ENCODE data around the gene HIVEP3. TPM values are rescaled to one million over a fixed set of nuclear protein-coding genes. Genes with fewer than 3 reads are reported as not detected.
"Not testable (repeated sequence)": the region's sequence is repeated elsewhere in the genome, so short reads cannot be mapped to it uniquely, and the experiment has no call there.

Gene HIVEP3
- polyA plus RNA-seq (2013, experiment 1 of 2; ENCODE audit: insufficient read length) = 11.5 TPM
- 11.1 TPM for polyA plus RNA-seq (2013, experiment 2 of 2; ENCODE audit: insufficient read length)

- DNase-seq = peak; percentile 39
Observed at GRCh38 chr1:41918450-41919043, at the start of gene HIVEP3. Gene HIVEP3 (minus strand): TSS chr1:41918922.

GRCh38 chr1:41964400-41964799 lies 45.7 kb upstream of the HIVEP3 start:
- DNase-seq = no peak

- DNase-seq = peak; percentile 6
Observed at GRCh38 chr1:41963636-41964035, 44.9 kb upstream of the HIVEP3 start.

- DNase-seq = no peak
Observed at GRCh38 chr1:41958015-41958673, 39.4 kb upstream of the HIVEP3 start.

GRCh38 chr1:41957568-41957967 lies 38.8 kb upstream of the HIVEP3 start:
- peak; percentile 46 for DNase-seq

- DNase-seq = peak; percentile 92
Observed at GRCh38 chr1:41955461-41956159, 36.9 kb upstream of the HIVEP3 start.

- peak; percentile 90 for DNase-seq
Observed at GRCh38 chr1:41954533-41954944, 35.8 kb upstream of the HIVEP3 start.

GRCh38 chr1:41953291-41953690 lies 34.6 kb upstream of the HIVEP3 start:
- DNase-seq = no peak

- no peak for DNase-seq
Observed at GRCh38 chr1:41952208-41952607, 33.5 kb upstream of the HIVEP3 start.

GRCh38 chr1:41951492-41951891 lies 32.8 kb upstream of the HIVEP3 start:
- not testable (repeated sequence) for DNase-seq

- no peak for DNase-seq
Observed at GRCh38 chr1:41950820-41951219, 32.1 kb upstream of the HIVEP3 start.

- DNase-seq = not testable (repeated sequence)
Observed at GRCh38 chr1:41945946-41946345, 27.2 kb upstream of the HIVEP3 start.

- no peak for DNase-seq
Observed at GRCh38 chr1:41943717-41944116, 25.0 kb upstream of the HIVEP3 start.

- no peak for DNase-seq
Observed at GRCh38 chr1:41942278-41942677, 23.6 kb upstream of the HIVEP3 start.

GRCh38 chr1:41941381-41941780 lies 22.7 kb upstream of the HIVEP3 start:
- no peak for DNase-seq

- DNase-seq = no peak
Observed at GRCh38 chr1:41939194-41939593, 20.5 kb upstream of the HIVEP3 start.

GRCh38 chr1:41936107-41936506 lies 17.4 kb upstream of the HIVEP3 start:
- DNase-seq = peak; percentile 66

- peak; percentile 26 for DNase-seq
Observed at GRCh38 chr1:41935226-41935625, 16.5 kb upstream of the HIVEP3 start.

- no peak for DNase-seq
Observed at GRCh38 chr1:41933106-41933505, 14.4 kb upstream of the HIVEP3 start.

GRCh38 chr1:41931578-41931977 lies 12.9 kb upstream of the HIVEP3 start:
- no peak for DNase-seq

- no peak for DNase-seq
Observed at GRCh38 chr1:41927118-41927517, 8.4 kb upstream of the HIVEP3 start.

GRCh38 chr1:41925712-41926111 lies 7.0 kb upstream of the HIVEP3 start:
- DNase-seq = peak; percentile 16

GRCh38 chr1:41924911-41925310 lies 6.2 kb upstream of the HIVEP3 start:
- no peak for DNase-seq

GRCh38 chr1:41921271-41921670 lies 2.5 kb upstream of the HIVEP3 start:
- DNase-seq = not testable (repeated sequence)

All from fibroblast of skin of back (primary cell).